HG03558 (cell line): Measurements from ENCODE around the gene ANKRD33B.
"Not testable (repeated sequence)": the region's sequence is repeated elsewhere in the genome, so short reads cannot be mapped to it uniquely, and the experiment has no call there.

Source experiments
- ATAC-seq: cut with Tn5 transposase; IDR thresholded peaks from one replicate; pipeline ENCODE4 v1.9.1; 2021; ENCODE audit warnings: moderate number of reproducible peaks; ENCODE audit not compliant: unreplicated experiment; ENCODE audit errors: extremely low read depth

ANKRD33B gene

GRCh38 chr5:10610058-10610457 lies 46.2 kb downstream of the ANKRD33B start:
- ATAC-seq: no peak

DNA sequence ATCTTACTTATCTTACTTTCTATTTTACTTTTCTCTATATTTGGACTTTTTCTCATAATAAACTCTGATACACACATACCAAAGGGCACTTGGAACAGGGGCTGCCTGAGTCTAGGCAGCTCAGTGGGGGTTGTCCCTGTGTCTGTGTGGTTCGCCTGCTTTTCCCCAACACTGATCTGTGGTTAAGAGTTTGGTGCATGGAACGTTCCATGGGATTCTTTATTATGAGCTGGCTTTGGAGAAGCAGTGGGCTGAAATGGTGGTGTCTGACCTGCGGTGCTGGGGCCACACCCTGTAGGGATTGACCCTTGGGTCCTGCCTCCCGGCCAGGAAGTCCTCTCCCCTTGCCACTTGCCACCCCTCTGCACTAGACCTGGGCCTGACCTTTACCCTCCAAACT lies 47.4 kb downstream of the ANKRD33B start:
- no peak for ATAC-seq

- ATAC-seq: no peak
Measured at GRCh38 chr5:10612251-10612650, 48.4 kb downstream of the ANKRD33B start.

DNA sequence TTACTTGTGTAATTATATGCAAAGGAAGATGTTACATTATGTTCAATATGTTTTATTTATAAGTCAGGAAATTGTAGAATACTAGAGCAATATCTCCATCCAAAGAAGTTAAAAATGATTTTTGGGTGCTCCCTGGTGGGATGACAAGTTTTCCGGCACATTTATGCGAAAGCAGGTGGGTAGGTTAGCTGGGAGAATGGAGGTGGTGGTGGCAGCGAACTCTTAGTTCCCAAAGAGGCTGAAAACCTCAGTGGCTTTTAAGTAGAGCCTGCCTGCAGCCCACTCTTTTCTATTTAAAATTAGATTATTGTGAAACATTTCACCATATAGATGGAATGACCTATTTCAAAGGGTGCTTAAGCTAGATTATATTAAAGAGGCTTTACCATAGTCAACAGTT lies 51.8 kb downstream of the ANKRD33B start:
- ATAC-seq: no peak

DNA sequence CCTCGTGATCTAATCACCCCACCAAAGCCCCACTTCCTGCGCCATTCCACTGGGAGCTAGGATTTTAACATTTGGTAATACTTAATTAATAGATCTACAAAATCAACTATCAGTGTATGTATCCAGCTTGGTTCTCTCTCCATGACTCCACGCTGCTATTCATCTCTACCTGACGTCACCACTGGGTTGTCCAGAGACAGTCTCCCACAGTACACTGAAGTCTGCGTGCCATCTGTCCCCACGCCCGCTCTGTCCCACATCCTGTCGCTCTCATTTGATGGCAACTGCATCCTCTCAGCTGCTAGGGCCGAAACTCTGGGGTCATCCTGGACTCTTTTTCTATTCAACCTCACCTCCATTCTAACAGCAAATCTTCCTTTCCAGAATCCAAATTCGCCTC lies 53.2 kb downstream of the ANKRD33B start:
- no peak for ATAC-seq

DNA sequence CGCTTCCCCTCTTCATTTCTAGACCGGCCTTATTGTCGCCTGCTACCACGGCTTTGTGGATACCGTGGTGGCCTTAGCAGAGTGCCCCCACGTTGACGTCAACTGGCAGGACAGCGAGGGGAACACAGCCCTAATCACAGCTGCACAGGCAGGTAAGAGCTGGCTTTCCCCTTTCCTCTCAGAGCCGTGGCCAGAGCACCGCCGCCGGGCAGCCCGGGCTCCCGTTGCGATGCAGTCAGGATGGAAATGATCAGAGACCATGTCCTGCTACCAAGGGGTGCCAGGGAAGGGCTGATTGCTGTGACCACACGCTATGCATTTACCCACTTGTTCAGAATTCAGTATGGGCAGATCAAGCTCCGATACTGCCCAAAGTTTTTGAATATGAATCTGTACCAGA lies 54.4 kb downstream of the ANKRD33B start:
- ATAC-seq: no peak

GRCh38 chr5:10619649-10620048 lies 55.8 kb downstream of the ANKRD33B start:
- ATAC-seq: no peak

- no peak for ATAC-seq
Measured at GRCh38 chr5:10620346-10620745, 56.5 kb downstream of the ANKRD33B start.

DNA sequence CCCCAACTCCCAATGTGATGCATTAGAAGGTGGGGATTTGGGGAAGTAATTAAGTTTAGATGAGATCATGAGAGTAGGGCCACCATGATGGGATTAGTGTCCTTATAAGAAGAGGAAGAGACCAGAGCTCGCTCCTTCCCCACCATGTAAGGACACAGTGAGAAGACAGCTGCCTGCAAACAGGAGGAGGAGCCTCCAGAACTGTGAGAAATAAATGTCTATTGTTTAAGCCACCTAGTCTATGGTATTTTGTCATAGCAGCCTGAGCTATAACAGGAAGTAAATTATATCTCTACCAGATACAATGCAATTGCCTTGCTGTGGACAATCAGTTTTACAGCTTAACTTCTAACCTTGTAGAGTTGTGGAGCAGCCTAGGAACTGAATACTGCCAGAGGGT lies 58.0 kb downstream of the ANKRD33B start:
- no peak for ATAC-seq

- ATAC-seq: no peak
Measured at GRCh38 chr5:10622810-10623209, 58.9 kb downstream of the ANKRD33B start.

DNA sequence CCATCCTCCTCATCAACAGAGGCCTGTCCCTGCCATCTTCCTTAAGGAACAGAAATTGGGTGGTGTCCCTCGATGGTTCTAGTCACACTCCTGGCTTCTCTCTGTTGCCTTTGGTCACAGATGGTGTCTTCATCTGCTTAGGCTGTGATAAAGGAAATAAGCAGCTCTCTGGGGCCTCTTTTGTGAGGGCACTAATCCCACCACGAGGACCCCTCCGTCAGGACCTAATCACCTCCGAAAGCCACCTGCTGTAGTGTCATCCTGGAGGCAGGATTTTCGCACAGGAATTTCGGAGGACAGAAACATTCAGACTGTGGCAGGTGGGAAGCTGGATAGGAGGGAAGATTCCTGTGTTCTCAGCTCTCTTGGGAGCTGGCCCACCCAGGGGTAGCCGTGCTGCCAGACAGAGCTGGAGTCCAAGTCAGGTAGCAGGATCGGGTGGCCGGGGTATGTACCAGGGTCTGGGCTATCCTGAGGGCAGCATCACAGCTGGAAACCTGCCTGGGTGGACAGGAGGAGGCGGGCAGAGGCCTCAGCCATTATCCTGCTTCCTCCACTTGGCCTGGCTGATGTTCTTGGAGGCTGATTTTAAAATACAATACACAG lies 59.5 kb downstream of the ANKRD33B start:
- no peak for ATAC-seq

- no peak for ATAC-seq
Measured at GRCh38 chr5:10624206-10624605, 60.3 kb downstream of the ANKRD33B start.

DNA sequence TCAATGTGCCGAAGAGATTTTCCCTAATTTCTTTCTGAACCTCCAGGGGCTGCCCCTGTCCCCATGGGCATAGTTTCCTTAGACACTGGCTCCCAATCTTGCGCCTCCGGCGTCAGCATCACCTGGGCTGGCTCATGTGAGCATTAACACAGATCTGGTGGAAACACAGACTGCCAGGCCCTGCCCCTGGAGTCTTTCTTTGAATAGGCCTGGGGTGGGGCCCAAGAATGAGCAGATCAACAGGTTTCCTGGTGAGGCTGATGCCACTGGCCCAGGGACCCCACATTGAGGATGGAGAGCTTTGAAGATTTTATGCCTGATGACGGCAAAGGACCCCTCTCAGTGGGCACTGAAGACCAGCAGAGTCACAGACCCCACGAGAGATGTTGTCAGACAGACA lies 60.8 kb downstream of the ANKRD33B start:
- ATAC-seq: no peak

GRCh38 chr5:10625700-10626472 lies 62.0 kb downstream of the ANKRD33B start:
- ATAC-seq: no peak

DNA sequence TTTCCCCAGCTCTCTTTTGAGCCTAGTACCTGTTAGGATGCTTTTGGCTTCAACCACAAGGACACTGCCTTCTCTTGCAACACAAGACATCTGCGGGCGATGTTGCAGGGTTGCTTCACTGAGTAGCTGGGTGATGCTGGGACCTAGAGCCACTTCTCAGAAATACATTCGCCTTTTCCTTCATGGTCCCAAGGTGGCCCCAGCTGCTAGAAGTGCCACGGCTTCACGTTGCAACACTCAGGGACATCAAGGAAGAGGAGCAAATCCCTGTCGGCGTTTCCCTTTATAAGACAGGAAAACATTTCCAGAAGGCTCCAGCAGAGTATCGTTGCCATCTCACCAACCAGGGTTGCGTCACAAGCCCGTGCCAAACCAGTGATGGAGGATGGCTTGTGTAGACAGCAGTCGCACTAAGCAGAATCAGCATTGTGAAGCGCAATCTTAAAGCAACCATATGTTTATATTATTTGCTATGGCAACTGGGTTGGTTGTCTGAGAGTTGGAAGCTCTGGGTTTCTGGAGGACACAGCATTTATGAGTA lies 62.7 kb downstream of the ANKRD33B start:
- no peak for ATAC-seq

- no peak for ATAC-seq
Measured at GRCh38 chr5:10627160-10627701, 63.4 kb downstream of the ANKRD33B start.

DNA sequence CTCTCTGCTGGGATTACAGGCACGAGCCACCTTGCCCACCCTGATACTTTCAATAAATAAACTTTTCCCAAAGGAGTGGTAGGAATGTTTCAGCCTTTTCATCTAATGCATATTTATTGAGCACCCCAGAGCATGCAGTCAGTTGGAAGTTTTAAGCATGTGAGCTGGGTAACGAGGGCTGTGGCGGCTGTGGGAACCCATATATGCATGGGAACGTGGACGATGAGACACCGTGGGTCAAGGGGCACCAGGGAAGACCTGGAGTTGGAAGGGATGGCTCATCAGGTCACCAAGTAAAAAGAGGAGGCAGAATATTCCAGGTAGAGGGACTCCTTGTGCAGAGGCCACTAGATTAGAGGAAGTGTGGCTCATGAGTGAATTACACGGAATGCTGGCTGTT lies 64.7 kb downstream of the ANKRD33B start:
- ATAC-seq: no peak

- ATAC-seq: no peak
Measured at GRCh38 chr5:10629682-10630081, 65.8 kb downstream of the ANKRD33B start.

GRCh38 chr5:10630126-10630525 lies 66.3 kb downstream of the ANKRD33B start:
- ATAC-seq: no peak

GRCh38 chr5:10630744-10631143 lies 66.9 kb downstream of the ANKRD33B start:
- ATAC-seq: not testable (repeated sequence)

DNA sequence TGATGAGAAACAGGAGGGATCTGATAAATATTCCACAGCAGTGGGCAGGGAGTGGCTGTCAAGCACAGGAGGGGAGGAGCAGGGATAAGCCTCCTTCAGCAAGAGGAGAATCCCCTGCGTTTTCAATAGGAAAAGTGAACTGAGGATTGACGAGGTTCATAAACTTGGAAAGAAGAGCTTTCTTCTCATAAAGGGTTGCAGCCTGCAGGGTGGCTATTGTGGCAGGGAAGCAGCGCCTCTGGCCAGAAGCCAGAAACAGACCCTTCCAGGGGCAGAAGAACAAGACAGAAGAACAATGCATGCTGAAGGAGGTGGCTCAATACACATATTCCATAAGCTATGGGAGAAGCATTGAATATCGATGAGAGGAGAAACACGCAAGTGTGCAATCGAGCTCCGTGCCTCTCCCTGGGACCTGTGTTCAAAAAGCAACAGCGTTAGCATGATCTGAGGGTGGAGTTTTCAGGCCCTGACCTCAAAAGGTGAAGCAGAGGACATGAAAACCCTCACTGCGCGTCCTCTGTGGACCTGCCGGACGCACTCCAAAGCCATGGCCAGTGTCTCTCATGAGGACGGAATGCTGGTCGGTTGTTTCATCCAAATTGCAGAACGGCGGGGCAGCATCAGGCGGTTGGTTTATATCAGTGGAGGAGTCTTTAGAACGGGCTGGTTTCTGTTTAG lies 67.6 kb downstream of the ANKRD33B start:
- ATAC-seq: no peak
